GM23338 (cell line): ENCODE results near the gene ACCS. TPM values are rescaled to one million over a fixed set of nuclear protein-coding genes. Genes with fewer than 3 reads are reported as not detected.

Experiments used
- ATAC-seq: fragments of 200-7000 bp; cut with Tn5 transposase; 3 replicates; pipeline ENCODE4 v1.9.1; 2020
- DNase-seq: peaks from one replicate; pipeline ENCODE4 v3.0.0-alpha.2; 2015; ENCODE audit warnings: low spot score
- H2AFZ ChIP-seq: fragments of 200-600 bp; sonication (generic); 2 replicates; pipeline ENCODE4 v1.8.0; 2016; ENCODE audit warnings: antibody characterized with exemption, mild to moderate bottlenecking, moderate library complexity
- H3F3A ChIP-seq: fragments of 200-600 bp; sonication (generic); replicated peaks from 2 replicates; pipeline ENCODE4 v1.8.0; 2017; ENCODE audit warnings: antibody characterized with exemption, mixed run types, low read depth
- H3K27ac ChIP-seq: fragments of 200-600 bp; sonication (generic); 2 replicates; pipeline ENCODE4 v1.6.1; 2016; ENCODE audit warnings: low read depth
- H3K27me3 ChIP-seq: fragments of 200-600 bp; sonication (generic); 2 replicates; pipeline ENCODE4 v1.8.0; 2016; ENCODE audit warnings: mild to moderate bottlenecking, mixed run types, moderate library complexity; ENCODE audit not compliant: insufficient read depth
- H3K36me3 ChIP-seq: fragments of 200-600 bp; sonication (generic); 2 replicates; pipeline ENCODE4 v1.8.0; 2016; ENCODE audit warnings: mild to moderate bottlenecking; ENCODE audit not compliant: insufficient read depth
- H3K4me1 ChIP-seq: fragments of 200-600 bp; sonication (generic); 2 replicates; pipeline ENCODE4 v1.8.0; 2016; ENCODE audit warnings: mild to moderate bottlenecking, moderate library complexity; ENCODE audit not compliant: insufficient read depth
- H3K4me2 ChIP-seq: fragments of 200-600 bp; sonication (generic); 2 replicates; pipeline ENCODE4 v1.7.1; 2017; ENCODE audit warnings: mixed run types
- H3K4me3 ChIP-seq: fragments of 200-600 bp; sonication (generic); 2 replicates; pipeline ENCODE4 v1.6.1; 2016; ENCODE audit warnings: mixed run types
- H3K79me2 ChIP-seq: fragments of 200-600 bp; sonication (generic); replicated peaks from 2 replicates; pipeline ENCODE4 v1.8.0; 2017; ENCODE audit warnings: mild to moderate bottlenecking; ENCODE audit not compliant: insufficient read depth
- H3K9me2 ChIP-seq: fragments of 200-600 bp; sonication (generic); 2 replicates; pipeline ENCODE4 v1.8.0; 2017; ENCODE audit not compliant: insufficient read depth
- H4K20me1 ChIP-seq: fragments of 200-600 bp; sonication (generic); replicated peaks from 2 replicates; pipeline ENCODE4 v1.8.0; 2017; ENCODE audit warnings: mild to moderate bottlenecking; ENCODE audit not compliant: insufficient read depth
- H3K27ac Mint-ChIP-seq: 2 replicates; pipeline ENCODE4 v1.8.0; 2020; ENCODE audit warnings: inconsistent platforms, mild to moderate bottlenecking, moderate library complexity, mixed read lengths
- H3K27me3 Mint-ChIP-seq: 3 replicates; pipeline ENCODE4 v1.8.0; 2022; ENCODE audit warnings: low read depth, mild to moderate bottlenecking, moderate library complexity, mixed read lengths, inconsistent platforms; ENCODE audit not compliant: insufficient read depth, poor library complexity
- H3K36me3 Mint-ChIP-seq: 3 replicates; pipeline ENCODE4 v1.8.0; 2021; ENCODE audit warnings: low read depth, mild to moderate bottlenecking, inconsistent platforms, moderate library complexity, mixed read lengths
- H3K4me1 Mint-ChIP-seq: 3 replicates; pipeline ENCODE4 v1.8.0; 2020; ENCODE audit warnings: mild to moderate bottlenecking, inconsistent platforms, mixed read lengths
- H3K4me3 Mint-ChIP-seq: 3 replicates; pipeline ENCODE4 v1.8.0; 2021; ENCODE audit warnings: moderate library complexity, mild to moderate bottlenecking, inconsistent platforms, mixed read lengths
- H3K9me3 Mint-ChIP-seq: 3 replicates; pipeline ENCODE4 v1.8.0; 2020; ENCODE audit warnings: moderate library complexity, mild to moderate bottlenecking, inconsistent platforms, mixed read lengths
- CREB1 ChIP-seq: fragments of 250-450 bp; sonication (Bioruptor Pico); IDR thresholded peaks from 2 replicates; pipeline ENCODE4 v1.5.0; 2020; ENCODE audit warnings: low read depth, mild to moderate bottlenecking, moderate library complexity
- EZH2 ChIP-seq: fragments of 200-600 bp; sonication (generic); IDR thresholded peaks from one replicate; pipeline ENCODE4 v1.8.0; 2017; ENCODE audit warnings: antibody characterized with exemption, mild to moderate bottlenecking, low read depth; ENCODE audit not compliant: unreplicated experiment
- EZH2phosphoT487 ChIP-seq: fragments of 200-600 bp; sonication (generic); IDR thresholded peaks from one replicate; pipeline ENCODE4 v1.8.1; 2018; ENCODE audit warnings: antibody characterized with exemption; ENCODE audit not compliant: unreplicated experiment
- JUNB ChIP-seq: IDR thresholded peaks from one replicate; pipeline ENCODE4 v1.6.1; 2016; ENCODE audit warnings: antibody characterized with exemption; ENCODE audit not compliant: unreplicated experiment
- NANOG ChIP-seq: IDR thresholded peaks from 2 replicates; pipeline ENCODE4 v1.6.1; 2016; ENCODE audit warnings: antibody characterized with exemption, borderline replicate concordance
- POLR2AphosphoS5 ChIP-seq: IDR thresholded peaks from 2 replicates; pipeline ENCODE4 v1.6.1; 2016; ENCODE audit warnings: antibody characterized with exemption, low read depth
- STAT1 ChIP-seq: IDR thresholded peaks from one replicate; pipeline ENCODE4 v1.6.1; 2016; ENCODE audit warnings: antibody characterized with exemption; ENCODE audit not compliant: unreplicated experiment
- ZNF114 ChIP-seq: fragments of 250-450 bp; sonication (Bioruptor Pico); IDR thresholded peaks from 2 replicates; pipeline ENCODE4 v1.5.0; 2020; ENCODE audit warnings: mild to moderate bottlenecking, moderate library complexity
- ZNF331 ChIP-seq: fragments of 250-450 bp; sonication (Bioruptor Pico); IDR thresholded peaks from 2 replicates; pipeline ENCODE4 v1.5.0; 2020; ENCODE audit warnings: low read depth, mild to moderate bottlenecking, moderate library complexity
- polyA plus RNA-seq: library from polyadenylated mRNA; unstranded; fragments of >200 nt; fragmentation: Nextera tagmentation; extraction: Ambion mirVana; gene quantifications from 2 replicates; pipeline ENCODE4 v1.2.1, GENCODE V29; 2016
- total RNA-seq: library from RNA; depleted of rRNA; stranded (reverse); fragments of >200 nt; shearing (Covaris generic); gene quantifications from 2 replicates; pipeline ENCODE4 v1.2.3, GENCODE V29; 2014
- TF ChIP-seq, protein P1 (sequence below), 2 experiments: fragments of 200-600 bp in 1 of 2; sonication (generic) in 1 of 2; conservative IDR thresholded peaks; 2 replicates each; pipeline versions ENCODE4 v1.5.1 to v1.6.1; 2016 to 2017; ENCODE audit warnings: antibody characterized with exemption in 2 of 2, low read depth in 2 of 2, mild to moderate bottlenecking in 2 of 2, moderate library complexity in 1 of 2
- TF ChIP-seq, protein P2 (sequence below): IDR thresholded peaks from 2 replicates; pipeline ENCODE4 v1.6.1; 2016; ENCODE audit warnings: antibody characterized with exemption
- TF ChIP-seq, protein P3 (sequence below): IDR thresholded peaks from one replicate; pipeline ENCODE4 v1.6.1; 2018; ENCODE audit warnings: antibody characterized with exemption; ENCODE audit not compliant: unreplicated experiment

The ACCS gene
- total and polyA plus RNA-seq, 2 experiments from 2014 or later, result 3.6 to 6.6 TPM

DNA sequence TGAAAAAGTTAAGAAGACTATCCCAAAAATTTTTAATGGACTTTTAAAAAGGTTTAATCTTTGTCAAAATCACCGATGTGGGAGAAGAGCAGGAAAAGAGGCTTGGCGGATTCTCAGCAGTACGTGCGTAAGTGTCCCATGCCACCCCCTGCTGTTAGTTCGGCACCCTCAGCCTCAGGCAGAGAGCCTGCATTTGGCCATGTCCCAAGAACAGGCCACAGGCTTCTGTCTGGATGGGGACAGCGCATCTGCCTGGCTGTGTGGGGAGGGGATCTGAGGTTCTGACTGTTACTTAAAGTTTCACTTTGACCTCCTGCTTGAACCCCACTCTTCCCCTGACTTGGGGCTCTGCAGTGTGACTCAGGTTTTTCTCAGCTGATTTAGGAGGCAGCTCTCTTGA, 64.7 kb downstream of the ACCS start (continued):
- TF ChIP-seq, protein P1, sequence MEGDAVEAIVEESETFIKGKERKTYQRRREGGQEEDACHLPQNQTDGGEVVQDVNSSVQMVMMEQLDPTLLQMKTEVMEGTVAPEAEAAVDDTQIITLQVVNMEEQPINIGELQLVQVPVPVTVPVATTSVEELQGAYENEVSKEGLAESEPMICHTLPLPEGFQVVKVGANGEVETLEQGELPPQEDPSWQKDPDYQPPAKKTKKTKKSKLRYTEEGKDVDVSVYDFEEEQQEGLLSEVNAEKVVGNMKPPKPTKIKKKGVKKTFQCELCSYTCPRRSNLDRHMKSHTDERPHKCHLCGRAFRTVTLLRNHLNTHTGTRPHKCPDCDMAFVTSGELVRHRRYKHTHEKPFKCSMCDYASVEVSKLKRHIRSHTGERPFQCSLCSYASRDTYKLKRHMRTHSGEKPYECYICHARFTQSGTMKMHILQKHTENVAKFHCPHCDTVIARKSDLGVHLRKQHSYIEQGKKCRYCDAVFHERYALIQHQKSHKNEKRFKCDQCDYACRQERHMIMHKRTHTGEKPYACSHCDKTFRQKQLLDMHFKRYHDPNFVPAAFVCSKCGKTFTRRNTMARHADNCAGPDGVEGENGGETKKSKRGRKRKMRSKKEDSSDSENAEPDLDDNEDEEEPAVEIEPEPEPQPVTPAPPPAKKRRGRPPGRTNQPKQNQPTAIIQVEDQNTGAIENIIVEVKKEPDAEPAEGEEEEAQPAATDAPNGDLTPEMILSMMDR (conservative IDR thresholded peaks at IDR 0.05; ENCODE audit: low read depth in 2 of 2), result no peak
- no peak for TF ChIP-seq EZH2phosphoT487
- no peak for TF ChIP-seq STAT1
- no peak for TF ChIP-seq CREB1 (CRISPR knock-in tag)
- TF ChIP-seq, protein P2, sequence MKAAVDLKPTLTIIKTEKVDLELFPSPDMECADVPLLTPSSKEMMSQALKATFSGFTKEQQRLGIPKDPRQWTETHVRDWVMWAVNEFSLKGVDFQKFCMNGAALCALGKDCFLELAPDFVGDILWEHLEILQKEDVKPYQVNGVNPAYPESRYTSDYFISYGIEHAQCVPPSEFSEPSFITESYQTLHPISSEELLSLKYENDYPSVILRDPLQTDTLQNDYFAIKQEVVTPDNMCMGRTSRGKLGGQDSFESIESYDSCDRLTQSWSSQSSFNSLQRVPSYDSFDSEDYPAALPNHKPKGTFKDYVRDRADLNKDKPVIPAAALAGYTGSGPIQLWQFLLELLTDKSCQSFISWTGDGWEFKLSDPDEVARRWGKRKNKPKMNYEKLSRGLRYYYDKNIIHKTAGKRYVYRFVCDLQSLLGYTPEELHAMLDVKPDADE, result no peak
- TF ChIP-seq ZNF114 (CRISPR knock-in tag), result no peak
- no peak for TF ChIP-seq JUNB
- no peak for TF ChIP-seq POLR2AphosphoS5
- no peak for TF ChIP-seq ZNF331
- TF ChIP-seq NANOG, result no peak
- TF ChIP-seq EZH2, result no peak

DNA sequence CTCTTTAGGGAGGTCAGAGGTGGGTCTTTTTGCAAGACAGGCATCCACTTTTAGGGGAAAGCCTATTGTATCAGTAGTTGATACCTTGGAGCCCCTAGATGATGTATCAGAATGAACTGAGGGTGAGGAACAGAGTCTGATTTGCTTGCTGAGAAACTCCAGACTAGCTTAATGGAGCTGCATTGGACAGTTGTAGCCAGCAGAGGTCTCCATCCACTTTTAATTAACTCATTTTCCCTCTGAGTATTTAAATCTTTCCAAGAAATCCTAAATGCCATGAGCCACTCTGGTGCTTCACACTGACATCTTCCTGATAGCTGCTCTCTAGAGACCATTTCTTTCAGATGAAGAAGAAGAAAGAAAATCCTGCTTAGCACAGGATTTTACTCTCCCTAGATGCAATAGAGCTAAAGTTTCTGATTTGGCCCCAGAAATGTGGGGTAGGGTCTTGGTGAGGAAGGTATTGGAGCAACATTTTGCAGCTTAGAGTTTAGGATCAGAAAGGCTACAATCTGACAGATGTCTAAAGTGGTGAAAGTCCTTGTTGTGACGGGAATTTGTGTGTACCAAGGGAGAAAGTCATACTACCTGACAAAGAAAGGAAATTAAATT, 67.4 kb downstream of the ACCS start:
- no peaks in the 10 kb centered on the region for H3K4me1 ChIP-seq
- TF ChIP-seq EZH2phosphoT487 (no peak), CREB1 (CRISPR knock-in tag) (no peak), NANOG (no peak)
- TF ChIP-seq, protein P3, sequence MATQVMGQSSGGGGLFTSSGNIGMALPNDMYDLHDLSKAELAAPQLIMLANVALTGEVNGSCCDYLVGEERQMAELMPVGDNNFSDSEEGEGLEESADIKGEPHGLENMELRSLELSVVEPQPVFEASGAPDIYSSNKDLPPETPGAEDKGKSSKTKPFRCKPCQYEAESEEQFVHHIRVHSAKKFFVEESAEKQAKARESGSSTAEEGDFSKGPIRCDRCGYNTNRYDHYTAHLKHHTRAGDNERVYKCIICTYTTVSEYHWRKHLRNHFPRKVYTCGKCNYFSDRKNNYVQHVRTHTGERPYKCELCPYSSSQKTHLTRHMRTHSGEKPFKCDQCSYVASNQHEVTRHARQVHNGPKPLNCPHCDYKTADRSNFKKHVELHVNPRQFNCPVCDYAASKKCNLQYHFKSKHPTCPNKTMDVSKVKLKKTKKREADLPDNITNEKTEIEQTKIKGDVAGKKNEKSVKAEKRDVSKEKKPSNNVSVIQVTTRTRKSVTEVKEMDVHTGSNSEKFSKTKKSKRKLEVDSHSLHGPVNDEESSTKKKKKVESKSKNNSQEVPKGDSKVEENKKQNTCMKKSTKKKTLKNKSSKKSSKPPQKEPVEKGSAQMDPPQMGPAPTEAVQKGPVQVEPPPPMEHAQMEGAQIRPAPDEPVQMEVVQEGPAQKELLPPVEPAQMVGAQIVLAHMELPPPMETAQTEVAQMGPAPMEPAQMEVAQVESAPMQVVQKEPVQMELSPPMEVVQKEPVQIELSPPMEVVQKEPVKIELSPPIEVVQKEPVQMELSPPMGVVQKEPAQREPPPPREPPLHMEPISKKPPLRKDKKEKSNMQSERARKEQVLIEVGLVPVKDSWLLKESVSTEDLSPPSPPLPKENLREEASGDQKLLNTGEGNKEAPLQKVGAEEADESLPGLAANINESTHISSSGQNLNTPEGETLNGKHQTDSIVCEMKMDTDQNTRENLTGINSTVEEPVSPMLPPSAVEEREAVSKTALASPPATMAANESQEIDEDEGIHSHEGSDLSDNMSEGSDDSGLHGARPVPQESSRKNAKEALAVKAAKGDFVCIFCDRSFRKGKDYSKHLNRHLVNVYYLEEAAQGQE, result no peak
- TF ChIP-seq, protein P1 (conservative IDR thresholded peaks at IDR 0.05; ENCODE audit: low read depth in 2 of 2), result peak; percentile 71 to 72
- Mint-ChIP-seq H3K27me3 (peaks cover 2% of the 10 kb centered on the region), H3K27ac (no peak overlapping the region), H3K4me3 (no peak overlapping the region), H3K36me3 (no peaks in the 10 kb centered on the region; the same call in 2 of the 3 replicates), H3K9me3 (no peaks in the 10 kb centered on the region), H3K4me1 (no peaks in the 10 kb centered on the region; the same call in 2 of the 3 replicates)
- H3K36me3 ChIP-seq, result no peaks in the 10 kb centered on the region
- no peak overlapping the region for H3K4me2 ChIP-seq
- no peak overlapping the region for H3K4me3 ChIP-seq
- no peaks in the 10 kb centered on the region for H3K27me3 ChIP-seq
- H2AFZ ChIP-seq, result no peak overlapping the region
- ATAC-seq (peak; percentile 71), DNase-seq (peak; percentile 75)
- no peak overlapping the region for H3K27ac ChIP-seq
- 0 out of 2 replicates have a peak, but pooled peaks cover 4% of the 10 kb centered on the region for H4K20me1 ChIP-seq
- no peaks in the 10 kb centered on the region for H3F3A ChIP-seq
- H3K79me2 ChIP-seq, result no peaks in the 10 kb centered on the region
- H3K9me2 ChIP-seq, result no peaks in the 10 kb centered on the region
